ENCODE measurements around the gene COL11A2. TPM values are rescaled to one million over a fixed set of nuclear protein-coding genes. Genes with fewer than 3 reads are reported as not detected.

Gene COL11A2
- total and polyA plus RNA-seq, 2 of the 13 experiments (the other 11 are each of a cell fraction or from before 2014, with no cell fraction given), result 0.55 TPM

GRCh38 chr6:33120001-33120400 lies 72.3 kb downstream of the COL11A2 start:
- Histone ChIP-seq H3K36me3 (replicated peaks in 1 of 2; ENCODE audit: control insufficient read depth in 1 of 2, insufficient read depth in 2 of 2, low read length in 2 of 2) (no peaks in the 10 kb centered on the region), H3K4me1 (ENCODE audit: insufficient read depth, low read length) (peaks cover 38% of the 10 kb centered on the region), H3K9ac (ENCODE audit: insufficient read depth, low read depth, low read length) (no peak overlapping the region), H3K79me2 (ENCODE audit: insufficient read depth, low read length) (no peaks in the 10 kb centered on the region), H2AFZ (ENCODE audit: low read length) (no peak overlapping the region), H3K4me2 (ENCODE audit: low read depth, low read length) (no peak overlapping the region), H3K4me3 (replicated peaks in 1 of 3; ENCODE audit: insufficient read depth in 1 of 3, low read depth in 2 of 3, low read length in 3 of 3) (no peak overlapping the region), H3K27ac (ENCODE audit: extremely low read length, insufficient read depth, low read length) (no peak overlapping the region), H3K9me3 (ENCODE audit: low read length) (peaks cover 12% of the 10 kb centered on the region), H3K27me3 (ENCODE audit: control insufficient read depth in 1 of 2, insufficient read depth in 2 of 2, low read length in 2 of 2) (peaks cover 2 to 24% of the 10 kb centered on the region in 2 experiments; a peak in 4 of 5 replicates), H4K20me1 (ENCODE audit: insufficient read depth, low read length) (no peaks in the 10 kb centered on the region)
- DNase-seq (ENCODE audit: low spot score) (no peak), ATAC-seq (no peak), FAIRE-seq (no peak)
- no TSS peak for BruUV-seq (replicated peaks)
- intact Hi-C loops (cut with micrococcal nuclease; ENCODE audit: unreplicated experiment), result no loop called here
- in situ Hi-C loops (cut with HindIII; ENCODE audit: extremely low pct_ligation_motif_present, low pct_unique_long_range_greater_than_20kb), result no loop called here
- POLR2A ChIA-PET, result interaction anchor here (3.1 kb wide), 1 partner anchor 129 kb away, joined by 11 read pairs; no protein-coding TSS in a partner anchor
- 48% methylated on average over 3 of the region's 3 CpGs for WGBS (ENCODE audit: low lambda C conversion rate)
- TF ChIP-seq ZNF230 (CRISPR knock-in tag; IDR thresholded peaks at IDR 0.05) (no peak), PCBP1 (IDR thresholded peaks at IDR 0.05; ENCODE audit: borderline replicate concordance, low read depth, low read length) (no peak), SIN3B (IDR thresholded peaks at IDR 0.05; ENCODE audit: low read length) (no peak), SETDB1 (CRISPR knock-in tag; IDR thresholded peaks at IDR 0.05; ENCODE audit: borderline replicate concordance) (no peak), CHD4 (IDR thresholded peaks at IDR 0.05; ENCODE audit: borderline replicate concordance, low read length) (no peak), ZNF446 (CRISPR knock-in tag; IDR thresholded peaks at IDR 0.05) (no peak), ZNF589 (CRISPR knock-in tag; conservative IDR thresholded peaks at IDR 0.05) (no peak), RORA (CRISPR knock-in tag; IDR thresholded peaks at IDR 0.05) (no peak), ZEB1 (IDR thresholded peaks at IDR 0.05; ENCODE audit: insufficient replicate concordance, low read depth) (no peak), CHD2 (IDR thresholded peaks at IDR 0.05; ENCODE audit: low read depth, low read length) (no peak), MIER3 (CRISPR knock-in tag; IDR thresholded peaks at IDR 0.05; ENCODE audit: borderline replicate concordance) (no peak)
- TF ChIP-seq, protein P1, sequence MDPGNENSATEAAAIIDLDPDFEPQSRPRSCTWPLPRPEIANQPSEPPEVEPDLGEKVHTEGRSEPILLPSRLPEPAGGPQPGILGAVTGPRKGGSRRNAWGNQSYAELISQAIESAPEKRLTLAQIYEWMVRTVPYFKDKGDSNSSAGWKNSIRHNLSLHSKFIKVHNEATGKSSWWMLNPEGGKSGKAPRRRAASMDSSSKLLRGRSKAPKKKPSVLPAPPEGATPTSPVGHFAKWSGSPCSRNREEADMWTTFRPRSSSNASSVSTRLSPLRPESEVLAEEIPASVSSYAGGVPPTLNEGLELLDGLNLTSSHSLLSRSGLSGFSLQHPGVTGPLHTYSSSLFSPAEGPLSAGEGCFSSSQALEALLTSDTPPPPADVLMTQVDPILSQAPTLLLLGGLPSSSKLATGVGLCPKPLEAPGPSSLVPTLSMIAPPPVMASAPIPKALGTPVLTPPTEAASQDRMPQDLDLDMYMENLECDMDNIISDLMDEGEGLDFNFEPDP (CRISPR knock-in tag; conservative IDR thresholded peaks at IDR 0.05), result no peak
- CTCF ChIA-PET (ENCODE audit: low intra/inter-chr PET ratio, low total read pairs), result interaction anchor here (2.4 to 2.8 kb wide), 2 partner anchors 28 to 128 kb away, joined by 19 read pairs; no protein-coding TSS in a partner anchor
